ENCODE measurements around the gene DLG4.

DNA sequence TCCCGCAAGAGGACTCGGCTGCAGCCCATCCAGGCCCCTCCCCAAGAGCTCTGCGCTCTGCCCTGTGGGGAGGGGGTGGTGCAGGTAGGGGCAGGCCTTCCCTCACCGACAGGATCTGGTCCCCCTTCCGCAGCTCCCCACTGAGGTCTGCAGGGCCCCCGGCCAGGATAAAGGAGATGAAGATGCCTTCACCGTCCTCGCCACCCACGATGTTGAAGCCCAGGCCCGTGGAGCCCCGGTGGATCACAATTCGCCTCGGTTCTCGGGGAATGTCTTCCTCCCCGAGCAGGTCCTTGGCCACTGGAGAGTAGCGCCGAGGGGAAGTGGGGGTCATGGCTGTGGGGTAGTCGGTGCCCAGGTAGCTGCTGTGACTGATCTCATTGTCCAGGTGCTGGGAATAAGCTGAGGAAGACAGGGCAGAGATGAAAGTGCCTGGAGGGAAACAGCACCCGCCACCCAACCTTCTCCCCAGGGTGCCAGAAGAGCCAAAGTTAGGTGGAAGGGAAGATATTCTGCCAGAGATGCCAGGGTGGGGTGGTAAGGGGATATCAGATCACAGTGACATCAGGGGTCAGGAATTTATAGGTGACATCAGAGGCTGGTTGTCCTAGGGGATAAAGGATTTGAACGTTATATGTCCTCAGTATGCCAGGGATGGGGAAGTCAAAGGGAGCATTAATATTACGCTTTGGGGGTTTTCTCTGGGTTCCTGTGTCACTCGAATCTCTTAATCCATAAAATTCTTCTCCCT is 22.8 kb downstream of the DLG4 start:
- TF ChIP-seq ZFP30 (CRISPR knock-in tag; IDR thresholded peaks at IDR 0.05), result no peak
- no peak for TF ChIP-seq ESRRG (CRISPR knock-in tag; IDR thresholded peaks at IDR 0.05)
- TF ChIP-seq, protein P1, sequence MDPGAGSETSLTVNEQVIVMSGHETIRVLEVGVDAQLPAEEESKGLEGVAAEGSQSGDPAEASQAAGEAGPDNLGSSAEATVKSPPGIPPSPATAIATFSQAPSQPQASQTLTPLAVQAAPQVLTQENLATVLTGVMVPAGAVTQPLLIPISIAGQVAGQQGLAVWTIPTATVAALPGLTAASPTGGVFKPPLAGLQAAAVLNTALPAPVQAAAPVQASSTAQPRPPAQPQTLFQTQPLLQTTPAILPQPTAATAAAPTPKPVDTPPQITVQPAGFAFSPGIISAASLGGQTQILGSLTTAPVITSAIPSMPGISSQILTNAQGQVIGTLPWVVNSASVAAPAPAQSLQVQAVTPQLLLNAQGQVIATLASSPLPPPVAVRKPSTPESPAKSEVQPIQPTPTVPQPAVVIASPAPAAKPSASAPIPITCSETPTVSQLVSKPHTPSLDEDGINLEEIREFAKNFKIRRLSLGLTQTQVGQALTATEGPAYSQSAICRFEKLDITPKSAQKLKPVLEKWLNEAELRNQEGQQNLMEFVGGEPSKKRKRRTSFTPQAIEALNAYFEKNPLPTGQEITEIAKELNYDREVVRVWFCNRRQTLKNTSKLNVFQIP (CRISPR knock-in tag; IDR thresholded peaks at IDR 0.05; ENCODE audit: borderline replicate concordance, low read depth), result no peak
- no peak for TF ChIP-seq TCF4 (CRISPR knock-in tag; IDR thresholded peaks at IDR 0.05; ENCODE audit: borderline replicate concordance)
- no peak for TF ChIP-seq ZNF8 (CRISPR knock-in tag; IDR thresholded peaks at IDR 0.05)
- TF ChIP-seq ZC3H10 (CRISPR knock-in tag; IDR thresholded peaks at IDR 0.05), result no peak
- TF ChIP-seq RARB (CRISPR knock-in tag; IDR thresholded peaks at IDR 0.05), result no peak
